Ascending aorta (tissue), 2 donors: ENCODE measurements around the gene UQCRC1. TPM values are rescaled to one million over a fixed set of nuclear protein-coding genes. Genes with fewer than 3 reads are reported as not detected.

Source experiments
- DNase-seq, 2 donors: peaks; one replicate each; pipeline ENCODE4 v3.0.0-alpha.2; 2019; ENCODE audit warnings: low spot score in 2 of 2
- H3K27ac ChIP-seq, 2 donors: fragments of 200-600 bp; sonication (generic); one replicate each; pipeline ENCODE4 v1.5.1; 2016 to 2017; ENCODE audit warnings: mild to moderate bottlenecking in 1 of 2
- H3K27me3 ChIP-seq: fragments of 200-600 bp; sonication (generic); one replicate; pipeline ENCODE4 v1.5.1; 2017
- H3K36me3 ChIP-seq, 2 donors: fragments of 200-600 bp; sonication (generic); one replicate each; pipeline ENCODE4 v1.5.1; 2016
- H3K4me1 ChIP-seq, 2 donors: fragments of 200-600 bp; sonication (generic); one replicate each; pipeline ENCODE4 v1.5.1; 2016 to 2017; ENCODE audit warnings: mild to moderate bottlenecking in 1 of 2
- H3K4me3 ChIP-seq, 2 donors: fragments of 200-600 bp; sonication (generic); one replicate each; pipeline ENCODE4 v1.5.1; 2016 to 2017; ENCODE audit warnings: mild to moderate bottlenecking in 1 of 2
- H3K9me3 ChIP-seq, 2 donors: fragments of 200-600 bp; sonication (generic); one replicate each; pipeline ENCODE4 v1.5.1; 2016
- intact Hi-C: fragments of 100-400 bp; cut with DNase I; formaldehyde crosslinking; loops from one replicate; pipeline ENCODE4 v1.15.1; 2023
- total RNA-seq: library from RNA; depleted of rRNA; stranded (reverse); fragments of >200 nt; gene quantifications from one replicate; pipeline ENCODE4 v1.1.0, GENCODE V29; 2016
- TF ChIP-seq, protein P1 (sequence below), 3 experiments: fragments of 200-600 bp in 2 of 3; fragments of 450-650 bp in 1 of 3; sonication (generic) in 2 of 3; IDR thresholded peaks; one replicate each; pipeline ENCODE4 v1.5.1; 2016 to 2019; ENCODE audit warnings: antibody characterized with exemption in 3 of 3, mild to moderate bottlenecking in 1 of 3, moderate library complexity in 1 of 3

The UQCRC1 gene
- total RNA-seq, 1 donor from 2014 or later, result 193 TPM

DNA sequence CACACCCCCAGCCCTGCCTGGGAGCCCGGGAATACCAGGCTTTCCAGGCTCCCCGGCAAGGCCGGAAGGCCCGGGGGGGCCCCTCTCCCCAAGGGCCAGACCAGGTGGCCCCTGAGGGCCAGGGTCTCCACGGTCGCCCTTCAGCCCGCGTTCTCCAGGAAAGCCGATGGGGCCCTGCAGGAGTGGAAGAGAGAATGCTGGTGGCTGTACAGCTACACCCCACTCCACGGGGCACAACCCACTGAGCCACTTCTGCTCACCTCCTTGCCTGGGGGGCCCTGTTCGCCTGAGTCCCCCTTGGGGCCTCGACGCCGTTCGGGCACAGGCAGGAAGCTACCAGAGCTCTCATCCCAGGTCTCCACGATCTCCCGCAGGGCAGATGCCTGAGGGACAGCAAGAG, 34.1 kb downstream of the UQCRC1 start:
- Histone ChIP-seq H3K27me3 (no peaks in the 10 kb centered on the region), H3K4me1 (no peaks in the 10 kb centered on the region), H3K36me3 (peaks cover 0 to 3% of the 10 kb centered on the region in 2 donors), H3K9me3 (no peaks in the 10 kb centered on the region), H3K4me3 (no peak overlapping the region), H3K27ac (no peak overlapping the region)
- TF ChIP-seq, protein P1, sequence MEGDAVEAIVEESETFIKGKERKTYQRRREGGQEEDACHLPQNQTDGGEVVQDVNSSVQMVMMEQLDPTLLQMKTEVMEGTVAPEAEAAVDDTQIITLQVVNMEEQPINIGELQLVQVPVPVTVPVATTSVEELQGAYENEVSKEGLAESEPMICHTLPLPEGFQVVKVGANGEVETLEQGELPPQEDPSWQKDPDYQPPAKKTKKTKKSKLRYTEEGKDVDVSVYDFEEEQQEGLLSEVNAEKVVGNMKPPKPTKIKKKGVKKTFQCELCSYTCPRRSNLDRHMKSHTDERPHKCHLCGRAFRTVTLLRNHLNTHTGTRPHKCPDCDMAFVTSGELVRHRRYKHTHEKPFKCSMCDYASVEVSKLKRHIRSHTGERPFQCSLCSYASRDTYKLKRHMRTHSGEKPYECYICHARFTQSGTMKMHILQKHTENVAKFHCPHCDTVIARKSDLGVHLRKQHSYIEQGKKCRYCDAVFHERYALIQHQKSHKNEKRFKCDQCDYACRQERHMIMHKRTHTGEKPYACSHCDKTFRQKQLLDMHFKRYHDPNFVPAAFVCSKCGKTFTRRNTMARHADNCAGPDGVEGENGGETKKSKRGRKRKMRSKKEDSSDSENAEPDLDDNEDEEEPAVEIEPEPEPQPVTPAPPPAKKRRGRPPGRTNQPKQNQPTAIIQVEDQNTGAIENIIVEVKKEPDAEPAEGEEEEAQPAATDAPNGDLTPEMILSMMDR (IDR thresholded peaks at IDR 0.05), result no peak
- intact Hi-C loops, result no loop called here
- DNase-seq, result no peak

DNA sequence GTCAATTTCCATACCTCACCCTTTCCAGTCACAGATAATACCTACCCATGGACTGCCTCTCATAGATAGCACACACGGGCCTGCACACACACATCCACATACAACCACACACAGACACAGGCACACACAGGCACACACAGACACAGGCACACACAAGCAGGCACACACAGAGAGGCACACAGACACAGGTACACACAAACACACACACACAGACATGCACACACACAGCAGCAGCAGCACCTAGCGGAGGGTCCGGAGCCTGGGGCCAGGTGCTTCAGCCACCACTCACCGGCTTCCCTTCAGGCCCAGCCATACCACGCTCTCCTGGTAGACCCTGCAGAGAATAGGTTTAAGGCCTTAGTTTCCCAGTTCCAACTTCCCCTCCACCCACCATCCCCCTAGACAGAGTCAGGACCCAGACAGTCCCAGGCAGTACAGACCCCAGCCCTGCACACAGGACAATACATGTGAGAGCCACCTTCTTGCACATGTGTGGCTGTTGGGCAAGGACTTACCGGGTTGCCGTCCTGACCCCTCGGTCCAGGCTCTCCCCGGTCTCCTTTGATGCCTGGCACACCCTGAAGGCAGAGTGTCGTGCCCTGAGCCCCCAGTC, 35.4 kb downstream of the UQCRC1 start:
- intact Hi-C loops, result no loop called here
- no peak overlapping the region for H3K4me3 ChIP-seq
- peaks cover 0 to 3% of the 10 kb centered on the region in 2 donors for H3K36me3 ChIP-seq
- no peaks in the 10 kb centered on the region for H3K4me1 ChIP-seq
- TF ChIP-seq, protein P1 (IDR thresholded peaks at IDR 0.05), result no peak
- no peaks in the 10 kb centered on the region for H3K27me3 ChIP-seq
- no peaks in the 10 kb centered on the region for H3K9me3 ChIP-seq
- H3K27ac ChIP-seq, result no peak overlapping the region
- DNase-seq, result no peak

DNA sequence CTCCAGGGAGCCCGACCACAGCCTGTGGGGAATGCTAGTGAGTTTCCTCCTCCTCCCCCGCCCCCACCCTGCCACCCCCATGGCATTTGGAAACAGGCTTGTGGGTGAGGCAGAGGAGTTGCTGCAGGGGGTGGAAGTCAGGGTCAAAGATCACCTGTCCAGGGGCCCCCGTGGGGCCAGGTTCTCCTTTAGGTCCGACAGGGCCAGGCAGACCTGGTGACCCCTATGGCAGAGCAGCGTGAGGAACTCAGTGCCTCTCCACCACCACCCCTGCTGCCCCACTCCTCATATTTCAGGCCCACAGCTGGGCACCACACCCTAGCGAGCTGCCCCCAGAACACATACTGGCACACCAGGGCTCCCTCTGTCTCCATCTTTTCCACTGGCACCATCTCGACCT, 36.9 kb downstream of the UQCRC1 start:
- intact Hi-C loops, result no loop called here

DNA sequence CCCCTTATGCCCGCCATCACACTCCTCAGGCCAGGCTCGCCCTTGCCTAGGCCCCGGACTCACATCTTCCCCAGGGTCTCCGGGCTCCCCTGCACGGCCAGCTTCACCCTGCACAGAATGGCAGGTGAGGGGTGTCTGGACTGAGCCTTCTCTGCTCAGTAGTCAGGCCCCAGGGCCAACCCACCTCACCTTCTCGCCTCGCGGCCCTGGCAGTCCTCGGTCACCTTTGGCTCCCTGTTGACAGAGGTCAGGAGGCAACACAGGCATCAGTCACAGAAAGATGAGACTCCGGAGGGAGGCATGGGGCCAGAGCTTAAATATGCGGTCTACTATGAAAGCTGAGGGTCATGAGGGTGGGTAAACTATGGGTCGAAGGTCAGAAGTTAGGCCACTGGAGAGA, 37.5 kb downstream of the UQCRC1 start:
- H3K36me3 ChIP-seq, result no peaks in the 10 kb centered on the region
- TF ChIP-seq, protein P1 (IDR thresholded peaks at IDR 0.05), result no peak
- no peaks in the 10 kb centered on the region for H3K4me1 ChIP-seq
- no peaks in the 10 kb centered on the region for H3K27me3 ChIP-seq
- DNase-seq, result no peak
- no peak overlapping the region for H3K4me3 ChIP-seq
- intact Hi-C loops, result no loop called here
- H3K27ac ChIP-seq, result no peak overlapping the region
- H3K9me3 ChIP-seq, result no peaks in the 10 kb centered on the region

More for the DNA sequence above, 36.9 kb downstream of the UQCRC1 start:
- no peaks in the 10 kb centered on the region for H3K27me3 ChIP-seq
- H3K4me3 ChIP-seq, result no peak overlapping the region
- no peaks in the 10 kb centered on the region for H3K4me1 ChIP-seq
- no peak for DNase-seq
- TF ChIP-seq, protein P1 (IDR thresholded peaks at IDR 0.05), result no peak
- H3K36me3 ChIP-seq, result no peaks in the 10 kb centered on the region
- no peaks in the 10 kb centered on the region for H3K9me3 ChIP-seq
- no peak overlapping the region for H3K27ac ChIP-seq

DNA sequence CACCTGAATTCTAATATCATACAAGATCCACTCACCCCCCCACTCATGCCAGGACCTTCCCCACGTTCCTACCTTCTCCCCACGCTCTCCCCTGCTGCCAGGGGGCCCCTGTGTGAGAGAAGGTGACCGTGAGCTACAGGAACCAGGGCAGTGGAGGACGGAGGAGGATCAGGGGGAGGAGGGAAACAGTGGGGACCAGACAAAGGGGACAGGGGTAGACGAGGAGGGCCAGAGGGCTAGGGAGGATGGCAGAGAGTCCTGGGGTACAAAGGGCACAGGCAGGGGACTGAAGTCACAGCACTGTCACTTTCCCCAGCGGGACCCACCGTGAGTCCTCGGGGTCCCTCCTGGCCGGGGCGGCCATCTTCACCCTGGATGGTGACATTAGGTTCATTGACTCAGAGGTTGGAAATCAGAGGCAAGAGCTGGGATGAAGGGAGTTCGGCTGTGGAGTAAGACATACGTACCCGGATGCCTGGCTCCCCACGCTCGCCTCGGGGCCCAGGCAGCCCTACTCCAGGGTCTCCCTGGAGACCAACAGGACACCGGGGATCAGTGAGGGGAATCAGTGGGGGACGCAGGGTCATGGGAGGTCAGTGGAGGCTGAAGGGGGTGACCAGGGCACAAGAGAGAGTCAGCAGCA, 39.5 kb downstream of the UQCRC1 start:
- H3K27ac ChIP-seq, result no peak overlapping the region
- H3K27me3 ChIP-seq, result no peaks in the 10 kb centered on the region
- no peak for DNase-seq
- TF ChIP-seq, protein P1 (IDR thresholded peaks at IDR 0.05), result no peak
- no peaks in the 10 kb centered on the region for H3K36me3 ChIP-seq
- H3K4me1 ChIP-seq, result no peaks in the 10 kb centered on the region
- intact Hi-C loops, result no loop called here
- H3K4me3 ChIP-seq, result no peak overlapping the region
- no peaks in the 10 kb centered on the region for H3K9me3 ChIP-seq
